GM12878 (cell line): Measurements from ENCODE around the gene AP1M2. TPM values are rescaled to one million over a fixed set of nuclear protein-coding genes. Genes with fewer than 3 reads are reported as not detected.
"Not testable (repeated sequence)": the region's sequence is repeated elsewhere in the genome, so short reads cannot be mapped to it uniquely, and the experiment has no call there.

ENCODE experiments used
- ATAC-seq: fragments of 200-7000 bp; cut with Tn5 transposase; 3 replicates; pipeline ENCODE4 v1.9.1; 2020; ENCODE audit warnings: mild to moderate bottlenecking, moderate library complexity
- BruUV-seq: library from RNA; stranded (reverse); fragments of 400-500 nt; replicated peaks from 2 replicates; lab custom pipeline; 2021; lab: Mats Ljungman, UMichigan
- CTCF ChIA-PET: fragments of 300-600 bp; sonication (Branson Sonifier 250); formaldehyde crosslinking; extraction: SDS; loops from one replicate; lab custom pipeline; 2021; ENCODE audit warnings: inconsistent platforms; lab: Yijun Ruan, JAX
- POLR2A ChIA-PET: fragments of 350-600 bp; formaldehyde crosslinking; extraction: SDS; loops from one replicate; lab custom pipeline; 2021; ENCODE audit warnings: inconsistent platforms; lab: Charles Lee
- RAD21 ChIA-PET: fragments of 300-600 bp; sonication (Branson Sonifier 250); formaldehyde crosslinking; loops from one replicate; lab custom pipeline; 2023; ENCODE audit warnings: antibody characterized with exemption; ENCODE audit not compliant: unreplicated experiment; lab: Charles Lee
- SMC1A ChIA-PET: fragments of 300-600 bp; sonication (Branson Sonifier 250); formaldehyde crosslinking; loops from one replicate; lab custom pipeline; 2023; ENCODE audit not compliant: unreplicated experiment, uncharacterized antibody; lab: Charles Lee
- DNase-seq: peaks from one replicate; pipeline ENCODE4 v3.0.0-alpha.2; 2011; ENCODE audit warnings: low read depth, low spot score
- FAIRE-seq: peaks from 3 replicates; lab custom pipeline; 2011; peaks lifted over from hg19 to GRCh38; lab: Jason Lieb, UNC
- H2AFZ ChIP-seq: 2 replicates; pipeline ENCODE4 v1.6.0; 2011; ENCODE audit warnings: low read depth, low read length, control low read depth; ENCODE audit not compliant: control insufficient read depth
- H3K27ac ChIP-seq: 2 replicates; pipeline ENCODE4 v1.5.1; 2011; ENCODE audit warnings: control low read depth; ENCODE audit not compliant: control insufficient read depth, insufficient read depth
- H3K27me3 ChIP-seq, 2 experiments: replicated peaks in 1 of 2; 2 replicates each; pipeline versions ENCODE4 v1.6.0 to v1.6.1; 2011; ENCODE audit warnings: low read length in 1 of 2; ENCODE audit not compliant: control insufficient read depth in 2 of 2, insufficient read depth in 2 of 2
- H3K36me3 ChIP-seq, 2 experiments: 2 replicates each; pipeline ENCODE4 v1.5.1; 2011; ENCODE audit warnings: low read length in 1 of 2; ENCODE audit not compliant: control insufficient read depth in 2 of 2, insufficient read depth in 2 of 2
- H3K4me1 ChIP-seq: 2 replicates; pipeline ENCODE4 v1.6.1; 2011; ENCODE audit warnings: mild to moderate bottlenecking, low read length, moderate library complexity, mixed read lengths; ENCODE audit not compliant: control insufficient read depth, insufficient read depth
- H3K4me2 ChIP-seq: 2 replicates; pipeline ENCODE4 v1.6.0; 2011; ENCODE audit warnings: control low read depth; ENCODE audit not compliant: control insufficient read depth, insufficient read depth
- H3K4me3 ChIP-seq: fragments of 200-600 bp; sonication (generic); 2 replicates; pipeline ENCODE4 v1.5.1; 2016
- H3K79me2 ChIP-seq: 2 replicates; pipeline ENCODE4 v1.6.0; 2011; ENCODE audit warnings: low read length; ENCODE audit not compliant: control insufficient read depth, insufficient read depth
- H3K9ac ChIP-seq: 2 replicates; pipeline ENCODE4 v1.8.0; 2011; ENCODE audit warnings: low read length, control low read depth, mixed read lengths; ENCODE audit not compliant: control insufficient read depth, insufficient read depth
- H3K9me3 ChIP-seq: replicated peaks from 3 replicates; pipeline ENCODE4 v1.5.1; 2011; ENCODE audit warnings: mild to moderate bottlenecking, low read length; ENCODE audit not compliant: control insufficient read depth, insufficient read depth
- H4K20me1 ChIP-seq: 2 replicates; pipeline ENCODE4 v1.6.0; 2011; ENCODE audit not compliant: control insufficient read depth, insufficient read depth
- CBX3 ChIP-seq: fragments of 200-600 bp; sonication (generic); IDR thresholded peaks from 2 replicates; pipeline ENCODE4 v1.6.1; 2016; ENCODE audit warnings: low read depth, borderline replicate concordance
- ETV6 ChIP-seq, 2 experiments: fragments of 450-650 bp in 1 of 2; IDR thresholded peaks in 1 of 2; conservative IDR thresholded peaks in 1 of 2; 2 replicates each; pipeline ENCODE4 v1.6.1; 2014; ENCODE audit warnings: antibody characterized with exemption in 1 of 2, borderline replicate concordance in 1 of 2, low read depth in 1 of 2, mild to moderate bottlenecking in 1 of 2, moderate library complexity in 1 of 2
- MEF2A ChIP-seq: IDR thresholded peaks from 2 replicates; pipeline ENCODE4 v1.6.1; 2011; ENCODE audit warnings: low read depth, mild to moderate bottlenecking, low read length, moderate library complexity; ENCODE audit not compliant: insufficient read depth
- RAD51 ChIP-seq: fragments of 450-650 bp; IDR thresholded peaks from 2 replicates; pipeline ENCODE4 v1.6.1; 2016; ENCODE audit warnings: moderate library complexity, mild to moderate bottlenecking, inconsistent platforms
- SREBF1 ChIP-seq: IDR thresholded peaks from 2 replicates; pipeline ENCODE4 v1.6.1; 2012; ENCODE audit warnings: mild to moderate bottlenecking, low read length
- WGBS: methylation state at CpG from one replicate; pipeline ENCODE4 v1.1.6; 2016; ENCODE audit warnings: low lambda C conversion rate; ENCODE audit not compliant: insufficient replicate concordance, insufficient coverage; ENCODE audit errors: missing lambda C conversion rate; 5-methylcytosine and 5-hydroxymethylcytosine counted together
- in situ Hi-C: fragments of 300-500 bp; cut with MboI; formaldehyde crosslinking; loops from 9 replicates; pipeline ENCODE4 v1.14.3; 2018; ENCODE audit warnings: mixed read lengths
- intact Hi-C: fragments of 100-400 bp; cut with micrococcal nuclease; formaldehyde crosslinking; loops from one replicate; pipeline ENCODE4 v1.14.2; 2022; ENCODE audit not compliant: unreplicated experiment
- polyA plus RNA-seq, 11 experiments: library from polyadenylated mRNA; depleted of rRNA in 4 of 11; unstranded in 6 of 11; stranded (reverse) in 5 of 11; fragments of >200 nt; fragmentation: Nextera tagmentation in 4 of 11; fragmentation: Illumina TruSeq in 1 of 11; extraction: Ambion mirVana in 4 of 11; extraction: Trizol in 1 of 11; gene quantifications; 1 replicate in 1 of 11; 2 replicates in 10 of 11; pipeline versions ENCODE4 v1.2.1 to v1.2.3, GENCODE V29; 2011 to 2016; ENCODE audit warnings: inconsistent platforms in 2 of 11, missing spikeins in 2 of 11, low read depth in 1 of 11
- total RNA-seq, 4 experiments: library from RNA; depleted of rRNA in 3 of 4; stranded (reverse); fragments of >200 nt in 3 of 4; fragmentation: Illumina TruSeq in 1 of 4; extraction: Trizol in 1 of 4; gene quantifications; 2 replicates each; pipeline versions ENCODE4 v1.2.1 to v1.2.3, GENCODE V29; 2013 to 2021
- TF ChIP-seq, protein P1 (sequence below): IDR thresholded peaks from 2 replicates; pipeline ENCODE4 v1.6.1; 2012; ENCODE audit warnings: low read depth, low read length, improper control_type of control experiment

The AP1M2 gene
- total and polyA plus RNA-seq, 10 of the 15 experiments (the other 5 are each of a cell fraction or from before 2014, with no cell fraction given): 0.72 TPM; not detected in 9

DNA sequence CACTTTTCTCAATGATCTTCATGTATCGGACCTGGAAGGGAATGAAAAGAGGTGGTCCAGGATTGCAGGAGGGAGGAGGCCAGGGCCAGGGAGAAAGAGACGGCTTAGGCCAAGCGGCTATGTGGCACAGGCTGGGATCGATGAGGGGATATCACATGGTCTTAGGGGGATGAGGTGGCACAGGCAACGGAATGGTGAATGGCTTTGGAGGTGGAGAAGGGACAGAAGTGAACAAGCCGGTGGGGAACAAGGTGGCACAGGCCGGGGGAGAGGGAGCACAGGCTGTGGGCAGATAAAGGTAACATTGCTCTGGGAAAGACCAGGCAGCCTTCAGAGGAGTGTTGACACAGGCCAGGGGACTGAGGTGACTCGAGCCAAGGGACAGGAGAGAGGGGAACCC, 12.7 kb downstream of the AP1M2 start (continued):
- TF ChIP-seq, protein P1, sequence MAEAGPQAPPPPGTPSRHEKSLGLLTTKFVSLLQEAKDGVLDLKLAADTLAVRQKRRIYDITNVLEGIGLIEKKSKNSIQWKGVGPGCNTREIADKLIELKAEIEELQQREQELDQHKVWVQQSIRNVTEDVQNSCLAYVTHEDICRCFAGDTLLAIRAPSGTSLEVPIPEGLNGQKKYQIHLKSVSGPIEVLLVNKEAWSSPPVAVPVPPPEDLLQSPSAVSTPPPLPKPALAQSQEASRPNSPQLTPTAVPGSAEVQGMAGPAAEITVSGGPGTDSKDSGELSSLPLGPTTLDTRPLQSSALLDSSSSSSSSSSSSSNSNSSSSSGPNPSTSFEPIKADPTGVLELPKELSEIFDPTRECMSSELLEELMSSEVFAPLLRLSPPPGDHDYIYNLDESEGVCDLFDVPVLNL: no peak
- TF ChIP-seq SREBF1: no peak
- TF ChIP-seq ETV6 (conservative IDR thresholded peaks at IDR 0.05 in 1 of 2, IDR thresholded peaks at IDR 0.05 in 1 of 2; ENCODE audit: borderline replicate concordance in 1 of 2, low read depth in 1 of 2): no peak
- TF ChIP-seq RAD51: no peak
- no peak for TF ChIP-seq MEF2A
- TF ChIP-seq CBX3: no peak

GRCh38 chr19:10573793-10574192, 13.3 kb downstream of the AP1M2 start:
- H3K4me1 ChIP-seq, H3K9ac ChIP-seq, H3K79me2 ChIP-seq, ATAC-seq, H3K4me2 ChIP-seq, H3K4me3 ChIP-seq, H3K27me3 ChIP-seq, H4K20me1 ChIP-seq, in situ Hi-C loops, intact Hi-C loops, H2AFZ ChIP-seq, DNase-seq, H3K27ac ChIP-seq, H3K9me3 ChIP-seq, BruUV-seq, H3K36me3 ChIP-seq, FAIRE-seq: not testable (repeated sequence)
- ChIA-PET SMC1A (interaction anchor here (2.6 to 3.4 kb wide), 2 partner anchors 33 to 127 kb away, joined by 9 to 14 read pairs; partner anchors contain the start of gene QTRT1), RAD21 (interaction anchor here (1.1 to 1.9 kb wide), 2 partner anchors 31 to 32 kb away, joined by 3 to 5 read pairs; no protein-coding TSS in a partner anchor), POLR2A (interaction anchor here (0.6 kb wide), 1 partner anchor 32 kb away, joined by 3 read pairs; no protein-coding TSS in a partner anchor), CTCF (interaction anchor here (1.0 to 6.3 kb wide), 8 partner anchors 26 to 169 kb away, joined by 3 to 41 read pairs (median 10); partner anchors contain the start of gene QTRT1)
- WGBS: 32% methylated on average over 6 of the region's 6 CpGs
